SK-N-MC (cell line): ENCODE measurements around the gene KRT35.

Source experiments
- EZH2 ChIP-seq: fragments of 200-600 bp; sonication (generic); IDR thresholded peaks from one replicate; pipeline ENCODE4 v1.6.1; 2017; ENCODE audit warnings: antibody characterized with exemption
- POLR2AphosphoS5 ChIP-seq: IDR thresholded peaks from 2 replicates; pipeline ENCODE4 v1.6.1; 2012; ENCODE audit warnings: mild to moderate bottlenecking, low read depth, low read length, borderline replicate concordance

DNA sequence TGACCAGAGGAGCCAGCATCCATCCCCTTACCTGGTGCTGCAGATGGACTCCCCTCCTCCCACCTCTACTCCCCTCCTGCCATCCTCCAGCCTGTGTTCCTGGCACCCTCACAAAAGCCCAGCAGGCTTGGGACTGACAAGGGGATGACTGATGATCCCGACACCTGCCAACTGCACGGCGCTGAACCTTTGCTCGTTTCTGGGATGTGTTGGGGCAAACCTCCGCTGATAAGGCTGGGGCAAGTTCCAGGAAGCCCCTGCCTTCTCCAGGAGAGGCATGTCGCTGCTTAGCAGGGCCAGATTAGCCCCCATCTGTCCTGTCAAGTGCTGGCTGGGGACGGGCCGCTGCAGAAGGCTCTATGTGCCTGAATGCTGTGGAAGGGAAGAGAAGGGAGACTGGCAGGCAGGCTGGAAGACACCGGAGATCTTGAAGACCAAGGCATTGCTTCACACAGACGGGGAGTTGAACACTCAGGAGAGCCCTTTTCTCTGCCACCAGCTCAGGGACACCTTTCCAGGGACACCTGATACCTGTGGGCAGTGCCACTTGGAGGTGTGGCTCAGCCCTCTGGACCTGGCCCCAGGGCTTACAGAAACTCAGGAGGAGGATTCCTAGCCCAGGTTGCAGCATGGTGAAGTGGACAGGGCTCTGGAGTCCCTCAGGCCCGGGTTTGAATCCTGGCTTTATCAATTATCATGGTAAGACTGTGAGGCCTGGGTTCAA lies 38.7 kb upstream of the KRT35 start:
- TF ChIP-seq EZH2 (no peak), POLR2AphosphoS5 (no peak)
